Measurements from ENCODE around the gene MYO9A. TPM values are rescaled to one million over a fixed set of nuclear protein-coding genes. Genes with fewer than 3 reads are reported as not detected.

Gene MYO9A
- total RNA-seq, 1 experiment from 2014 or later, result 23.0 TPM

GRCh38 chr15:71934446-71934845 is 183.5 kb downstream of the MYO9A start (continued):
- TF ChIP-seq REST (IDR thresholded peaks at IDR 0.05; ENCODE audit: low read depth), result no peak

- H3K9me2 ChIP-seq (ENCODE audit: insufficient read depth), result no peaks in the 10 kb centered on the region
- RAD21 ChIA-PET (ENCODE audit: low non-redundant PET in 1 of 2, low total read pairs in 2 of 2, uncharacterized antibody in 2 of 2, unreplicated experiment in 2 of 2), result no interaction called here
Observed at GRCh38 chr15:71932689-71933088, 185.3 kb downstream of the MYO9A start.

GRCh38 chr15:71931261-71931660 is 186.7 kb downstream of the MYO9A start:
- no peak for ATAC-seq
- TF ChIP-seq FOSL1 (IDR thresholded peaks at IDR 0.05; ENCODE audit: low read depth) (no peak), EZH2phosphoT487 (IDR thresholded peaks at IDR 0.05; ENCODE audit: borderline replicate concordance) (no peak), CEBPB (IDR thresholded peaks at IDR 0.05; ENCODE audit: low read depth) (no peak), RAD21 (IDR thresholded peaks at IDR 0.05; ENCODE audit: low read depth) (no peak), POLR2A (IDR thresholded peaks at IDR 0.05; ENCODE audit: borderline replicate concordance, extremely low read depth, insufficient read depth, insufficient read length) (no peak), ZNF274 (IDR thresholded peaks at IDR 0.05; ENCODE audit: low read depth, low read length) (no peak), CBX3 (IDR thresholded peaks at IDR 0.05; ENCODE audit: low read depth) (no peak), ELF1 (IDR thresholded peaks at IDR 0.05; ENCODE audit: borderline replicate concordance, low read depth) (no peak), SP1 (IDR thresholded peaks at IDR 0.05; ENCODE audit: low read depth) (no peak), POLR2AphosphoS5 (IDR thresholded peaks at IDR 0.05; ENCODE audit: low read depth, low read length) (no peak), REST (IDR thresholded peaks at IDR 0.05; ENCODE audit: low read depth) (no peak)
- Histone ChIP-seq H2AFZ (ENCODE audit: low read depth, low read length, poor library complexity, severe bottlenecking) (no peak overlapping the region), H3K27ac (ENCODE audit: low read depth, low read length) (no peak overlapping the region), H3K4me3 (replicated peaks in 1 of 2; ENCODE audit: low read depth in 1 of 2, low read length in 2 of 2) (no peak overlapping the region), H3K9ac (ENCODE audit: low read length) (no peak overlapping the region), H3K4me2 (ENCODE audit: low read length) (no peak overlapping the region), H3K4me1 (ENCODE audit: control insufficient read depth in 1 of 2, insufficient read depth in 2 of 2, low read length in 2 of 2) (no peaks in the 10 kb centered on the region), H3K36me3 (ENCODE audit: control insufficient read depth in 1 of 2, insufficient read depth in 2 of 2, low read length in 2 of 2) (no peaks in the 10 kb centered on the region), H3K79me2 (ENCODE audit: insufficient read depth, low read length) (no peaks in the 10 kb centered on the region), H3K9me3 (ENCODE audit: control insufficient read depth in 1 of 2, insufficient read depth in 1 of 2, low read depth in 1 of 2, low read length in 2 of 2) (peaks cover 0 to 4% of the 10 kb centered on the region in 2 experiments; a peak in 1 of 4 replicates), H3K27me3 (ENCODE audit: insufficient read depth, low read length) (no peaks in the 10 kb centered on the region), H3K9me2 (ENCODE audit: insufficient read depth) (no peaks in the 10 kb centered on the region), H4K20me1 (ENCODE audit: insufficient read depth) (no peaks in the 10 kb centered on the region)
- no peak for DNase-seq (ENCODE audit: low read depth, low spot score)
- ChIA-PET CTCF (no interaction called here), POLR2A (no interaction called here), RAD21 (ENCODE audit: low non-redundant PET in 1 of 2, low total read pairs in 2 of 2, uncharacterized antibody in 2 of 2, unreplicated experiment in 2 of 2) (no interaction called here)
- no TSS peak for BruUV-seq (replicated peaks)
- intact Hi-C loops (cut with micrococcal nuclease), result no loop called here

More at GRCh38 chr15:71932689-71933088, 185.3 kb downstream of the MYO9A start:
- H3K79me2 ChIP-seq (ENCODE audit: insufficient read depth, low read length), result no peaks in the 10 kb centered on the region
- DNase-seq (ENCODE audit: low read depth, low spot score) (no peak), ATAC-seq (no peak)
- H3K4me2 ChIP-seq (ENCODE audit: low read length), result no peak overlapping the region
- ChIA-PET POLR2A (no interaction called here), CTCF (no interaction called here)
- H4K20me1 ChIP-seq (ENCODE audit: insufficient read depth), result no peaks in the 10 kb centered on the region
- intact Hi-C loops (cut with micrococcal nuclease), result no loop called here
- no peaks in the 10 kb centered on the region for H3K4me1 ChIP-seq (ENCODE audit: control insufficient read depth in 1 of 2, insufficient read depth in 2 of 2, low read length in 2 of 2)
- no peak overlapping the region for H2AFZ ChIP-seq (ENCODE audit: low read depth, low read length, poor library complexity, severe bottlenecking)
- no peaks in the 10 kb centered on the region for H3K36me3 ChIP-seq (ENCODE audit: control insufficient read depth in 1 of 2, insufficient read depth in 2 of 2, low read length in 2 of 2)
- H3K9ac ChIP-seq (ENCODE audit: low read length), result no peak overlapping the region
- no peak overlapping the region for H3K4me3 ChIP-seq (replicated peaks in 1 of 2; ENCODE audit: low read depth in 1 of 2, low read length in 2 of 2)
- H3K27ac ChIP-seq (ENCODE audit: low read depth, low read length), result no peak overlapping the region
- BruUV-seq (replicated peaks), result no TSS peak
- peaks cover 0 to 4% of the 10 kb centered on the region in 2 experiments; a peak in 1 of 4 replicates for H3K9me3 ChIP-seq (ENCODE audit: control insufficient read depth in 1 of 2, insufficient read depth in 1 of 2, low read depth in 1 of 2, low read length in 2 of 2)
- TF ChIP-seq EZH2 (IDR thresholded peaks at IDR 0.05) (no peak), SRF (IDR thresholded peaks at IDR 0.05; ENCODE audit: low read depth) (no peak), ZFX (IDR thresholded peaks at IDR 0.05) (no peak)
- no peaks in the 10 kb centered on the region for H3K27me3 ChIP-seq (ENCODE audit: insufficient read depth, low read length)
